NCI-H1417 (cell line): ENCODE measurements around the gene MIEF1.
A peak's percentile ranks its signal among the peaks of the same experiment; 100 is the strongest.

ENCODE experiments used
- DNase-seq, 3 experiments: peaks; one replicate each; lab custom pipeline; 2025; lab: John Stamatoyannopoulos, UW

MIEF1 gene

GRCh38 chr22:39528080-39528661, 26.1 kb downstream of the MIEF1 start:
- DNase-seq: peak in 2 of 3 experiments; percentile 35 to 68

GRCh38 chr22:39528681-39529486, 26.8 kb downstream of the MIEF1 start:
- peak; percentile 86 to 96 (median 89) for DNase-seq

GRCh38 chr22:39529487-39529851, 27.4 kb downstream of the MIEF1 start:
- DNase-seq: no peak

- DNase-seq: no peak
These were observed 28.0 kb downstream of the MIEF1 start for GRCh38 chr22:39530116-39530515.

GRCh38 chr22:39530692-39531331, 28.7 kb downstream of the MIEF1 start:
- DNase-seq: peak in 1 of 3 experiments; percentile 13

- DNase-seq: peak; percentile 97 to 99 (median 97)
These were observed 30.4 kb downstream of the MIEF1 start, which contains the start of gene RPS19BP1 for GRCh38 chr22:39532215-39533073. TSS of gene RPS19BP1 (minus strand) at chr22:39532748. CDS start at chr22:39532738, 10 bp downstream.

GRCh38 chr22:39534092-39534506, 32.0 kb downstream of the MIEF1 start:
- no peak for DNase-seq

- DNase-seq: peak; percentile 57 to 78 (median 63)
These were observed 32.7 kb downstream of the MIEF1 start for GRCh38 chr22:39534591-39535356.

GRCh38 chr22:39535357-39535725, 33.3 kb downstream of the MIEF1 start:
- DNase-seq: peak in 2 of 3 experiments; percentile 46 to 65

GRCh38 chr22:39535831-39536449, 33.9 kb downstream of the MIEF1 start:
- DNase-seq: no peak

GRCh38 chr22:39536711-39537110, 34.6 kb downstream of the MIEF1 start:
- DNase-seq: no peak

- no peak for DNase-seq
These were observed 35.9 kb downstream of the MIEF1 start for GRCh38 chr22:39537975-39538374.

- DNase-seq: no peak
These were observed 41.0 kb downstream of the MIEF1 start for GRCh38 chr22:39543095-39543494.

- no peak for DNase-seq
These were observed 43.6 kb downstream of the MIEF1 start for GRCh38 chr22:39545386-39546365.

- peak in 1 of 3 experiments; percentile 19 for DNase-seq
These were observed 44.9 kb downstream of the MIEF1 start for GRCh38 chr22:39546889-39547586.

GRCh38 chr22:39547587-39547947, 45.5 kb downstream of the MIEF1 start:
- no peak for DNase-seq

- no peak for DNase-seq
These were observed 51.3 kb downstream of the MIEF1 start for GRCh38 chr22:39553429-39553828.

- DNase-seq: no peak
These were observed 52.1 kb downstream of the MIEF1 start for GRCh38 chr22:39554151-39554550.
